Thyroid gland (tissue), 4 donors: ENCODE results near the gene ZNF784.

Experiments used
- CTCF ChIP-seq, 6 experiments: fragments of 200-600 bp in 3 of 6; fragments of 450-650 bp in 3 of 6; sonication (generic) in 3 of 6; IDR thresholded peaks; one replicate each; pipeline ENCODE4 v1.5.1; 2016 to 2019; ENCODE audit warnings: antibody characterized with exemption in 6 of 6, mild to moderate bottlenecking in 2 of 6, inconsistent platforms in 1 of 6, moderate library complexity in 1 of 6
- POLR2A ChIP-seq, 2 donors: fragments of 450-650 bp; IDR thresholded peaks; one replicate each; pipeline ENCODE4 v1.6.1; 2017; ENCODE audit warnings: antibody characterized with exemption in 2 of 2, mild to moderate bottlenecking in 2 of 2, moderate library complexity in 1 of 2

DNA sequence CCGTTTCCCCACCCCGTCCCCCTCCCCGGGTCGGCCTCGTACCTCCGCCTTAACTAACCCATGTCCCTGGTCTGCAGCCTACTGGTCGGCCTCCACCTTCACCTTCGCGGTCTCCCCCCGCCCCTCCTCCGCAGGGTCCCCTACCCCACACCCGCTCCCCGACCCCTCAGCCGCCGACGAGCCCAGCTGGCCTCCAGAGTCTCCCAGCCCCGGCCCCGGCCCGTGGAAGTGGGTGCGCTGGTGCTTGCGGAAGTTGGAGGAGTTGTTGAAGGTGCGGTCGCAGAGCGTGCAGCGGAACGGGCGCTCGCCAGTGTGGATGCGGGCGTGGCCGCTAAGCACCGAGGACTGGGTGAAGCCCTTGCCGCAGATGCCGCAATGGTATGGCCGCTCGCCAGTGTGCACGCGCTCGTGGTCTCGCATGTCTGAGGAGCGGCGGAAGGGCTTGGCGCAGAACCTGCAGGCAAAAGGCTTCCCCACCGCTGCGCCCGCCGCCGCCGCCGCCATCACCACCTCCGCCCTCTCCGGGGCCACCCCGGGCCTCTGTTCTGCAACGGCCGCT lies 2.6 kb downstream of the ZNF784 start:
- TF ChIP-seq POLR2A (IDR thresholded peaks at IDR 0.05) (no peak), CTCF (IDR thresholded peaks at IDR 0.05) (no peak)
